ENCODE data around the gene PMM2.

PMM2 gene

GRCh38 chr16:8861563-8862308 is 64.1 kb downstream of the PMM2 start:
- Histone ChIP-seq H3K27ac (ENCODE audit: low read length) (peak overlapping the region; percentile 24), H3K4me3 (ENCODE audit: low read length in 2 of 2) (no peak overlapping the region), H3K4me1 (ENCODE audit: control insufficient read depth, insufficient read depth, low read length) (peaks cover 41% of the 10 kb centered on the region), H3K9ac (ENCODE audit: low read length in 2 of 2) (no peak overlapping the region), H3K36me3 (ENCODE audit: control insufficient read depth in 2 of 2, insufficient read depth in 2 of 2, low read length in 2 of 2) (peaks cover 2 to 4% of the 10 kb centered on the region in 2 donors), H3K27me3 (ENCODE audit: control insufficient read depth in 1 of 2, insufficient read depth in 2 of 2, low read length in 2 of 2) (peaks cover 2 to 5% of the 10 kb centered on the region in 2 donors), H3K9me3 (ENCODE audit: control insufficient read depth in 2 of 2, low read length in 2 of 2) (no peaks in the 10 kb centered on the region)

- H3K9ac ChIP-seq (ENCODE audit: low read length in 2 of 2) = no peak overlapping the region
- no peaks in the 10 kb centered on the region for H3K9me3 ChIP-seq (ENCODE audit: control insufficient read depth in 2 of 2, low read length in 2 of 2)
Measured at GRCh38 chr16:8862309-8863130, 64.9 kb downstream of the PMM2 start.

GRCh38 chr16:8863594-8864424 is 66.2 kb downstream of the PMM2 start:
- Histone ChIP-seq H3K27me3 (ENCODE audit: control insufficient read depth in 1 of 2, insufficient read depth in 2 of 2, low read length in 2 of 2) (peaks cover 2 to 11% of the 10 kb centered on the region in 2 donors), H3K27ac (ENCODE audit: low read length) (no peak overlapping the region), H3K9me3 (ENCODE audit: control insufficient read depth in 2 of 2, low read length in 2 of 2) (no peaks in the 10 kb centered on the region), H3K4me1 (ENCODE audit: control insufficient read depth, insufficient read depth, low read length) (peaks cover 56% of the 10 kb centered on the region), H3K4me3 (ENCODE audit: low read length in 2 of 2) (no peak overlapping the region), H3K36me3 (ENCODE audit: control insufficient read depth in 2 of 2, insufficient read depth in 2 of 2, low read length in 2 of 2) (no peaks in the 10 kb centered on the region), H3K9ac (ENCODE audit: low read length in 2 of 2) (no peak overlapping the region)

More at GRCh38 chr16:8862309-8863130, 64.9 kb downstream of the PMM2 start:
- no peak overlapping the region for H3K27ac ChIP-seq (ENCODE audit: low read length)
- peaks cover 2 to 11% of the 10 kb centered on the region in 2 donors for H3K27me3 ChIP-seq (ENCODE audit: control insufficient read depth in 1 of 2, insufficient read depth in 2 of 2, low read length in 2 of 2)
- H3K4me3 ChIP-seq (ENCODE audit: low read length in 2 of 2) = no peak overlapping the region
- peaks cover 0 to 4% of the 10 kb centered on the region in 2 donors for H3K36me3 ChIP-seq (ENCODE audit: control insufficient read depth in 2 of 2, insufficient read depth in 2 of 2, low read length in 2 of 2)
- H3K4me1 ChIP-seq (ENCODE audit: control insufficient read depth, insufficient read depth, low read length) = peaks cover 48% of the 10 kb centered on the region

- Histone ChIP-seq H3K27ac (ENCODE audit: low read length) (no peak overlapping the region), H3K4me1 (ENCODE audit: control insufficient read depth, insufficient read depth, low read length) (peaks cover 56% of the 10 kb centered on the region), H3K27me3 (ENCODE audit: control insufficient read depth in 1 of 2, insufficient read depth in 2 of 2, low read length in 2 of 2) (peaks cover 2 to 11% of the 10 kb centered on the region in 2 donors), H3K36me3 (ENCODE audit: control insufficient read depth in 2 of 2, insufficient read depth in 2 of 2, low read length in 2 of 2) (no peaks in the 10 kb centered on the region), H3K9ac (ENCODE audit: low read length in 2 of 2) (no peak overlapping the region), H3K4me3 (ENCODE audit: low read length in 2 of 2) (no peak overlapping the region), H3K9me3 (ENCODE audit: control insufficient read depth in 2 of 2, low read length in 2 of 2) (no peaks in the 10 kb centered on the region)
Measured at GRCh38 chr16:8864480-8865110, 67.0 kb downstream of the PMM2 start.

- no peak overlapping the region for H3K9ac ChIP-seq (ENCODE audit: low read length in 2 of 2)
- no peak overlapping the region for H3K27ac ChIP-seq (ENCODE audit: low read length)
- no peaks in the 10 kb centered on the region for H3K9me3 ChIP-seq (ENCODE audit: control insufficient read depth in 2 of 2, low read length in 2 of 2)
- peaks cover 51% of the 10 kb centered on the region for H3K4me1 ChIP-seq (ENCODE audit: control insufficient read depth, insufficient read depth, low read length)
- H3K4me3 ChIP-seq (ENCODE audit: low read length in 2 of 2) = no peak overlapping the region
- peaks cover 2 to 11% of the 10 kb centered on the region in 2 donors for H3K27me3 ChIP-seq (ENCODE audit: control insufficient read depth in 1 of 2, insufficient read depth in 2 of 2, low read length in 2 of 2)
- no peaks in the 10 kb centered on the region for H3K36me3 ChIP-seq (ENCODE audit: control insufficient read depth in 2 of 2, insufficient read depth in 2 of 2, low read length in 2 of 2)
Measured at GRCh38 chr16:8865145-8865882, 67.7 kb downstream of the PMM2 start.

- Histone ChIP-seq H3K36me3 (ENCODE audit: control insufficient read depth in 2 of 2, insufficient read depth in 2 of 2, low read length in 2 of 2) (no peaks in the 10 kb centered on the region), H3K27me3 (ENCODE audit: control insufficient read depth in 1 of 2, insufficient read depth in 2 of 2, low read length in 2 of 2) (peaks cover 2 to 11% of the 10 kb centered on the region in 2 donors), H3K9me3 (ENCODE audit: control insufficient read depth in 2 of 2, low read length in 2 of 2) (no peaks in the 10 kb centered on the region), H3K9ac (ENCODE audit: low read length in 2 of 2) (no peak overlapping the region), H3K4me1 (ENCODE audit: control insufficient read depth, insufficient read depth, low read length) (peaks cover 48% of the 10 kb centered on the region), H3K27ac (ENCODE audit: low read length) (no peak overlapping the region), H3K4me3 (ENCODE audit: low read length in 2 of 2) (peak overlapping the region in 1 of 2 donors; percentile 81)
Measured at GRCh38 chr16:8866118-8866883, 68.7 kb downstream of the PMM2 start.

GRCh38 chr16:8866884-8867215 is 69.2 kb downstream of the PMM2 start:
- H3K27me3 ChIP-seq (ENCODE audit: control insufficient read depth in 1 of 2, insufficient read depth in 2 of 2, low read length in 2 of 2) = peaks cover 2 to 11% of the 10 kb centered on the region in 2 donors
- peak overlapping the region; percentile 63 to 81 for H3K4me3 ChIP-seq (ENCODE audit: low read length in 2 of 2)
- H3K9me3 ChIP-seq (ENCODE audit: control insufficient read depth in 2 of 2, low read length in 2 of 2) = no peaks in the 10 kb centered on the region
- peaks cover 46% of the 10 kb centered on the region for H3K4me1 ChIP-seq (ENCODE audit: control insufficient read depth, insufficient read depth, low read length)
- peak overlapping the region; percentile 6 for H3K27ac ChIP-seq (ENCODE audit: low read length)
- H3K36me3 ChIP-seq (ENCODE audit: control insufficient read depth in 2 of 2, insufficient read depth in 2 of 2, low read length in 2 of 2) = no peaks in the 10 kb centered on the region
- H3K9ac ChIP-seq (ENCODE audit: low read length in 2 of 2) = peak overlapping the region in 1 of 2 donors; percentile 28

- peaks cover 43% of the 10 kb centered on the region for H3K4me1 ChIP-seq (ENCODE audit: control insufficient read depth, insufficient read depth, low read length)
- H3K9ac ChIP-seq (ENCODE audit: low read length in 2 of 2) = peak overlapping the region; percentile 39 to 69
- H3K9me3 ChIP-seq (ENCODE audit: control insufficient read depth in 2 of 2, low read length in 2 of 2) = no peaks in the 10 kb centered on the region
- peaks cover 2 to 11% of the 10 kb centered on the region in 2 donors for H3K27me3 ChIP-seq (ENCODE audit: control insufficient read depth in 1 of 2, insufficient read depth in 2 of 2, low read length in 2 of 2)
- peak overlapping the region; percentile 24 for H3K27ac ChIP-seq (ENCODE audit: low read length)
- peak overlapping the region; percentile 63 to 81 for H3K4me3 ChIP-seq (ENCODE audit: low read length in 2 of 2)
- no peaks in the 10 kb centered on the region for H3K36me3 ChIP-seq (ENCODE audit: control insufficient read depth in 2 of 2, insufficient read depth in 2 of 2, low read length in 2 of 2)
Measured at GRCh38 chr16:8867216-8867931, 69.7 kb downstream of the PMM2 start.

GRCh38 chr16:8867932-8868415 is 70.3 kb downstream of the PMM2 start:
- no peaks in the 10 kb centered on the region for H3K36me3 ChIP-seq (ENCODE audit: control insufficient read depth in 2 of 2, insufficient read depth in 2 of 2, low read length in 2 of 2)
- peak overlapping the region; percentile 39 to 69 for H3K9ac ChIP-seq (ENCODE audit: low read length in 2 of 2)
- H3K27me3 ChIP-seq (ENCODE audit: control insufficient read depth in 1 of 2, insufficient read depth in 2 of 2, low read length in 2 of 2) = peaks cover 2 to 11% of the 10 kb centered on the region in 2 donors
- peak overlapping the region; percentile 63 to 81 for H3K4me3 ChIP-seq (ENCODE audit: low read length in 2 of 2)
- H3K27ac ChIP-seq (ENCODE audit: low read length) = peak overlapping the region; percentile 24
- no peaks in the 10 kb centered on the region for H3K9me3 ChIP-seq (ENCODE audit: control insufficient read depth in 2 of 2, low read length in 2 of 2)
- H3K4me1 ChIP-seq (ENCODE audit: control insufficient read depth, insufficient read depth, low read length) = peaks cover 43% of the 10 kb centered on the region

Measured in stomach smooth muscle (tissue), 2 donors.